Kidney (tissue), 14 donors: ENCODE measurements around the gene CAMK2G. TPM values are rescaled to one million over a fixed set of nuclear protein-coding genes. Genes with fewer than 3 reads are reported as not detected.
A peak's percentile ranks its signal among the peaks of the same experiment; 100 is the strongest.

Experiments
- DNase-seq, 5 donors: peaks; one replicate each; pipeline ENCODE4 v3.0.0-alpha.2; 2013 to 2020
- FAIRE-seq: peaks from 2 replicates; lab custom pipeline; 2012; peaks lifted over from hg19 to GRCh38; lab: Jason Lieb, UNC
- H3K27ac ChIP-seq, 2 donors: one replicate each; pipeline ENCODE4 v1.7.0; 2013; ENCODE audit warnings: low read depth in 2 of 2, low read length in 2 of 2, inconsistent platforms in 1 of 2
- H3K27me3 ChIP-seq: one replicate; pipeline ENCODE4 v1.7.1; 2013; ENCODE audit warnings: low read length, inconsistent platforms; ENCODE audit not compliant: control insufficient read depth, insufficient read depth
- H3K36me3 ChIP-seq, 3 donors: one replicate each; pipeline versions ENCODE4 v1.7.0 to v1.7.1; 2013; ENCODE audit warnings: low read length in 3 of 3, control low read depth in 1 of 3, inconsistent platforms in 1 of 3; ENCODE audit not compliant: insufficient read depth in 3 of 3, control insufficient read depth in 2 of 3
- H3K4me1 ChIP-seq, 3 donors: one replicate each; pipeline versions ENCODE4 v1.7.0 to v1.7.1; 2013; ENCODE audit warnings: low read length in 3 of 3, inconsistent platforms in 1 of 3, low read depth in 1 of 3; ENCODE audit not compliant: control insufficient read depth in 2 of 3, insufficient read depth in 2 of 3
- H3K4me3 ChIP-seq, 3 donors: one replicate each; pipeline versions ENCODE4 v1.7.0 to v1.8.1; 2013; ENCODE audit warnings: low read length in 3 of 3, control low read depth in 1 of 3, inconsistent platforms in 1 of 3
- H3K9ac ChIP-seq, 3 donors: one replicate each; pipeline versions ENCODE4 v1.7.0 to v1.7.1; 2013; ENCODE audit warnings: low read length in 3 of 3, control low read depth in 1 of 3, inconsistent platforms in 1 of 3
- H3K9me3 ChIP-seq, 3 donors: one replicate each; pipeline versions ENCODE4 v1.7.0 to v1.7.1; 2013; ENCODE audit warnings: low read length in 3 of 3, control low read depth in 1 of 3, inconsistent platforms in 1 of 3; ENCODE audit not compliant: control insufficient read depth in 2 of 3, insufficient read depth in 1 of 3
- intact Hi-C: fragments of 100-400 bp; cut with DNase I; formaldehyde crosslinking; loops from one replicate; pipeline ENCODE4 v1.11.1; 2022
- polyA plus RNA-seq: library from polyadenylated mRNA; stranded (reverse); fragments of 350-450 nt; fragmentation: Illumina TruSeq; extraction: RNeasy Lipid Tissue Mini Kit (QIAGEN cat#74804); gene quantifications from one replicate; pipeline ENCODE4 v1.2.3, GENCODE V29; 2014; ENCODE audit warnings: low read depth, low replicate concordance; ENCODE audit not compliant: insufficient read depth
- total RNA-seq: library from RNA; stranded (reverse); fragmentation: NEBNext Ultra II Directional; extraction: Animal tissue kit (Norgen Biotek cat#: 25700); gene quantifications from one replicate; pipeline ENCODE4 v1.2.1, GENCODE V29; 2021
- TF ChIP-seq, protein P1 (sequence below): IDR thresholded peaks from 3 replicates; pipeline ENCODE4 v1.5.1; 2012; ENCODE audit warnings: mild to moderate bottlenecking, moderate library complexity, borderline replicate concordance; ENCODE audit not compliant: insufficient read depth; ENCODE audit errors: extremely low read depth
- donor health status: control.
- donor health status: control.
- donor health status: control.
- donor health status: control.
- donor health status: control.
- donor health status: DM: yes; HTN: yes; CAD: no.
- donor health status: Normal renal cell carcinoma (clear cell type).

The CAMK2G gene
- total and polyA plus RNA-seq, 2 donors from 2014 or later, result 21.0 to 29.1 TPM

- DNase-seq (no peak), FAIRE-seq (no peak)
- intact Hi-C loops, result no loop called here
- Histone ChIP-seq H3K36me3 (peaks cover 0 to 16% (median 2%) of the 10 kb centered on the region in 3 donors), H3K27me3 (no peaks in the 10 kb centered on the region), H3K9ac (no peak overlapping the region), H3K9me3 (no peaks in the 10 kb centered on the region), H3K4me1 (peaks cover 0 to 20% (median 12%) of the 10 kb centered on the region in 3 donors), H3K4me3 (no peak overlapping the region), H3K27ac (no peak overlapping the region)
- TF ChIP-seq, protein P1, sequence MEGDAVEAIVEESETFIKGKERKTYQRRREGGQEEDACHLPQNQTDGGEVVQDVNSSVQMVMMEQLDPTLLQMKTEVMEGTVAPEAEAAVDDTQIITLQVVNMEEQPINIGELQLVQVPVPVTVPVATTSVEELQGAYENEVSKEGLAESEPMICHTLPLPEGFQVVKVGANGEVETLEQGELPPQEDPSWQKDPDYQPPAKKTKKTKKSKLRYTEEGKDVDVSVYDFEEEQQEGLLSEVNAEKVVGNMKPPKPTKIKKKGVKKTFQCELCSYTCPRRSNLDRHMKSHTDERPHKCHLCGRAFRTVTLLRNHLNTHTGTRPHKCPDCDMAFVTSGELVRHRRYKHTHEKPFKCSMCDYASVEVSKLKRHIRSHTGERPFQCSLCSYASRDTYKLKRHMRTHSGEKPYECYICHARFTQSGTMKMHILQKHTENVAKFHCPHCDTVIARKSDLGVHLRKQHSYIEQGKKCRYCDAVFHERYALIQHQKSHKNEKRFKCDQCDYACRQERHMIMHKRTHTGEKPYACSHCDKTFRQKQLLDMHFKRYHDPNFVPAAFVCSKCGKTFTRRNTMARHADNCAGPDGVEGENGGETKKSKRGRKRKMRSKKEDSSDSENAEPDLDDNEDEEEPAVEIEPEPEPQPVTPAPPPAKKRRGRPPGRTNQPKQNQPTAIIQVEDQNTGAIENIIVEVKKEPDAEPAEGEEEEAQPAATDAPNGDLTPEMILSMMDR, result no peak
These were observed 6.3 kb downstream of the CAMK2G start for GRCh38 chr10:73867871-73868631.

- intact Hi-C loops, result no loop called here
- Histone ChIP-seq H3K9ac (no peak overlapping the region), H3K4me1 (peaks cover 0 to 18% (median 12%) of the 10 kb centered on the region in 3 donors), H3K36me3 (peaks cover 0 to 16% (median 2%) of the 10 kb centered on the region in 3 donors), H3K27ac (no peak overlapping the region), H3K4me3 (no peak overlapping the region), H3K27me3 (no peaks in the 10 kb centered on the region), H3K9me3 (no peaks in the 10 kb centered on the region)
- FAIRE-seq (no peak), DNase-seq (no peak)
- TF ChIP-seq, protein P1, result no peak
These were observed 7.1 kb downstream of the CAMK2G start for GRCh38 chr10:73867126-73867807.

DNA sequence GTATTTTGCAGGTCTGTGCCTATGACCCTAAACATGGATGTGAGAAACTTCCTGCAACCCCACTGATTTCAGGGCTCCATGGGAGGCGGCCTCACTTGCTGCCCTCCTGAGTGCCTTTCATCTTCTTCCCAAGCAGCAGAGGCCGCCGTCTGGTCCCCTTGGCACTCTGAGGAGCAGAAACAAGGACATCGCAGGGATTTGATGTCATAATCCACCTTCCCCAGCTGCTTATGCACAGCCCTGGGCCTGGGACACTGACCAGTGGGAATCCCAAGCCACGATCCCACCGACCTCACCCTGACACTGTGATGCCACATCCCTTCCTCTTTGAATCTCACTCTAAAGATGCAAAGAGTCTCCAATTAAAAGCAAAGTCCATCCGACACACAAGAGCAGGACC, 7.7 kb downstream of the CAMK2G start:
- Histone ChIP-seq H3K27ac (peak overlapping the region in 1 of 2 donors; percentile 9), H3K9ac (no peak overlapping the region), H3K4me3 (no peak overlapping the region), H3K27me3 (no peaks in the 10 kb centered on the region), H3K4me1 (peaks cover 0 to 14% (median 12%) of the 10 kb centered on the region in 3 donors), H3K9me3 (no peaks in the 10 kb centered on the region), H3K36me3 (peaks cover 0 to 16% (median 2%) of the 10 kb centered on the region in 3 donors)
- no peak for DNase-seq
- intact Hi-C loops, result no loop called here
- no peak for FAIRE-seq
- TF ChIP-seq, protein P1, result no peak
